ENCODE data around the gene JMJD4. TPM values are rescaled to one million over a fixed set of nuclear protein-coding genes. Genes with fewer than 3 reads are reported as not detected.
A peak's percentile ranks its signal among the peaks of the same experiment; 100 is the strongest.

JMJD4 gene
- total RNA-seq, 3 donors from 2014 or later (not counting 1 experiment from before 2014, with no cell fraction given) = 8.8 to 12.4 (median 12.3) TPM

DNA sequence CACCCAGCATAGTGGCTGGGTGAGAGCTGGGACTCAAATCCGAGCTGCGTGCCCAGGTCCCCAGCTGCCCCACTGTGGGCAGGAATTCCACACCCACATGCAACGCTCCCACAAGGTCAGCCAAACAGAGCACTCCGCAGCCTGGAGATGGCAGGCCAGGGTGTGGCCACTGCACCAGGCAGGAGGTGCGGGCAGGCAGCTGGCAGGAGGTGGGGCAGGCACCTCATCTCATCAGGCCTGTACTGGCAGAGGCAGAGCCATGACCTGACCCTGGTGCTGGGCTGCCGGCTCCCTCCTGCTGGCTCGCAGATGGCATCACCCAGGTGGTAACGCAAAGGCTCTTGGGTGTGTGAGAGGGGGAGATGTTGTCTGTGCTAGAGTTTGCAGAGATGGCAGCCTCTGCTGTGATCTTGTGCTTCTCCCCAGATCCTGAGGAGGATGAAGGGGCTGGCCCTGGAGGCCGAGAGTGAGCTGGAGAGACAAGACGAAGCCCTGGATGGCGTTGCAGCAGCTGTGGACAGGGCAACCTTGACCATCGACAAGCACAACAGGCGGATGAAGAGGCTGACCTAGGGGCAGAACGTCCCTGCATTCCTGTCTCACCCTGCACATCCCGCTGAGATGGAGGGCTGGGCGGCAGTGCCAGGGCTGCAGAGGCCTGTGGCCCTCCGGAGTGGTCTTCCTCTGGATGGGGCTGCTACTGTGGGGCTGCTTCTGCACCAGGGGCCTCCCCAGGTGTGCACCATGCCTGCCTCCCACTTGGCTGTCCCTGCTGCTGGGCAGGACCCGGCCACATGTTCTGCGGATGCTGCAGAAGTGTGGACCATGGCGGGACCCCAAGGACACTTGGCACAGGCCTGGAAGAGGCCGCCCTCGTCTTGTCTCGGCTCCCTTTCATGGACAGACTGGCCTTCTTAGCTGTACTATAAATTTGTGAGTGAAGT is 45.3 kb upstream of the JMJD4 start:
- DNase-seq = peak in 1 of 2 donors; percentile 13
- TF ChIP-seq, protein P1, sequence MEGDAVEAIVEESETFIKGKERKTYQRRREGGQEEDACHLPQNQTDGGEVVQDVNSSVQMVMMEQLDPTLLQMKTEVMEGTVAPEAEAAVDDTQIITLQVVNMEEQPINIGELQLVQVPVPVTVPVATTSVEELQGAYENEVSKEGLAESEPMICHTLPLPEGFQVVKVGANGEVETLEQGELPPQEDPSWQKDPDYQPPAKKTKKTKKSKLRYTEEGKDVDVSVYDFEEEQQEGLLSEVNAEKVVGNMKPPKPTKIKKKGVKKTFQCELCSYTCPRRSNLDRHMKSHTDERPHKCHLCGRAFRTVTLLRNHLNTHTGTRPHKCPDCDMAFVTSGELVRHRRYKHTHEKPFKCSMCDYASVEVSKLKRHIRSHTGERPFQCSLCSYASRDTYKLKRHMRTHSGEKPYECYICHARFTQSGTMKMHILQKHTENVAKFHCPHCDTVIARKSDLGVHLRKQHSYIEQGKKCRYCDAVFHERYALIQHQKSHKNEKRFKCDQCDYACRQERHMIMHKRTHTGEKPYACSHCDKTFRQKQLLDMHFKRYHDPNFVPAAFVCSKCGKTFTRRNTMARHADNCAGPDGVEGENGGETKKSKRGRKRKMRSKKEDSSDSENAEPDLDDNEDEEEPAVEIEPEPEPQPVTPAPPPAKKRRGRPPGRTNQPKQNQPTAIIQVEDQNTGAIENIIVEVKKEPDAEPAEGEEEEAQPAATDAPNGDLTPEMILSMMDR (IDR thresholded peaks at IDR 0.05) = no peak
- Mint-ChIP-seq H3K27ac (no peak overlapping the region), H3K27me3 (ENCODE audit: low read depth in 2 of 2) (peaks cover 1 to 13% of the 10 kb centered on the region in 2 donors), H3K36me3 (no peaks in the 10 kb centered on the region), H3K4me3 (no peak overlapping the region), H3K9me3 (no peaks in the 10 kb centered on the region), H3K4me1 (peaks cover 23 to 26% of the 10 kb centered on the region in 2 donors)
- ATAC-seq = no peak
- peaks cover 17% of the 10 kb centered on the region for H3K4me1 ChIP-seq (ENCODE audit: control insufficient read depth, insufficient read depth, low read length)
- no peaks in the 10 kb centered on the region for H3K27me3 ChIP-seq (ENCODE audit: control insufficient read depth, insufficient read depth, low read length)
- H3K9me3 ChIP-seq (ENCODE audit: control insufficient read depth, insufficient read depth, low read length) = no peaks in the 10 kb centered on the region
- H3K27ac ChIP-seq (ENCODE audit: low read length) = no peak overlapping the region
- H3K36me3 ChIP-seq (ENCODE audit: control insufficient read depth, insufficient read depth, low read length) = peaks cover 7% of the 10 kb centered on the region
- H3K4me3 ChIP-seq (ENCODE audit: low read length) = no peak overlapping the region
- intact Hi-C loops (cut with micrococcal nuclease) = no loop called here
- WGBS (ENCODE audit: insufficient coverage) = 88% methylated on average over 22 of the region's 23 CpGs

DNA sequence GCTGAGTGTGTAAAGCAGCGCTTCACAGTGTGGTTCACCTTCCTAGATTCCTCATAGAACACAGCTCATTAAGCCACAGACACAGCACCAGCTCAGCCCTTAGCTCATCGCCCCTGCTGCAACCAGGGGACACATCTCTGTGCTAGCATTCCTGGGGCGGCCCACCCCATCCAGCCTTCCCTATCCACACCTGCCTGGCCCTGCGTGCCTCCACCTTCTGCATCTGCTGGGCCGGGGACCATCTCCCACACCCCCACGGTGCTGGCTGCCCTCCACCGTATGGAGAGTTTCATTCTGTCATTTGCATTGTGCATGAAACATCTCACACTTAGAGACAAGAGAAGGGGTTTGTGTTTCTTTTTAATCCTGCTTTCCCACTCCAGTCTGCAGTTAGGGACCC is 44.6 kb upstream of the JMJD4 start:
- Mint-ChIP-seq H3K27ac (no peak overlapping the region), H3K9me3 (no peaks in the 10 kb centered on the region), H3K4me3 (no peak overlapping the region), H3K27me3 (ENCODE audit: low read depth in 2 of 2) (peaks cover 0 to 6% of the 10 kb centered on the region in 2 donors), H3K36me3 (no peaks in the 10 kb centered on the region), H3K4me1 (peaks cover 30 to 33% of the 10 kb centered on the region in 2 donors)
- TF ChIP-seq, protein P1 (IDR thresholded peaks at IDR 0.05) = no peak
- no peaks in the 10 kb centered on the region for H3K9me3 ChIP-seq (ENCODE audit: control insufficient read depth, insufficient read depth, low read length)
- intact Hi-C loops (cut with micrococcal nuclease) = no loop called here
- H3K36me3 ChIP-seq (ENCODE audit: control insufficient read depth, insufficient read depth, low read length) = peaks cover 7% of the 10 kb centered on the region
- no peak overlapping the region for H3K27ac ChIP-seq (ENCODE audit: low read length)
- peaks cover 24% of the 10 kb centered on the region for H3K4me1 ChIP-seq (ENCODE audit: control insufficient read depth, insufficient read depth, low read length)
- WGBS (ENCODE audit: insufficient coverage) = over 99% methylated on average over 6 of the region's 7 CpGs
- no peak overlapping the region for H3K4me3 ChIP-seq (ENCODE audit: low read length)
- DNase-seq (peak in 1 of 2 donors; percentile 9), ATAC-seq (no peak)
- no peaks in the 10 kb centered on the region for H3K27me3 ChIP-seq (ENCODE audit: control insufficient read depth, insufficient read depth, low read length)

DNA sequence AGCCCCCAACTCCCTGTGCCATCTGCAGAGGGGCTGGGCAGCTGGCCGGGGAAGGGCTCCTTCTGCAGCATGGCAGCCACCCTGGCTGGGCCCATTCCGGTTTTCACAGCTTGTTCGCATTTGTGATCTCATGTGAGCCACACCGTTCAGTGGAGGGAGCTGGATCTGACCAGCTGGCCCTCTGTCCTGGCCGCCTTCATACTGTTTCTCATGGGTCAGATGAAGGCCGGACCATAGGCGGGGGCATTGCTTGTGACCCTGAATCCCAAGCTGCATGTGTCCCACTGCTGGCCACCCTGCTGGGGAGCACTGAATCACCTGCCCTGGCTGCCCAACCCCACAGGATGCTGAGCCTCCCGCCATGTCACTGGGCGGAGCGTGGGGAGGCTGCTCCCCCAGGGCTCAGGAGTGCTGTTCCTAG is 43.9 kb upstream of the JMJD4 start:
- DNase-seq (peak in 1 of 2 donors; percentile 7), ATAC-seq (no peak)
- Histone ChIP-seq H3K27me3 (ENCODE audit: control insufficient read depth, insufficient read depth, low read length) (no peaks in the 10 kb centered on the region), H3K36me3 (ENCODE audit: control insufficient read depth, insufficient read depth, low read length) (peaks cover 7% of the 10 kb centered on the region), H3K9me3 (ENCODE audit: control insufficient read depth, insufficient read depth, low read length) (no peaks in the 10 kb centered on the region), H3K27ac (ENCODE audit: low read length) (no peak overlapping the region), H3K4me1 (ENCODE audit: control insufficient read depth, insufficient read depth, low read length) (peaks cover 31% of the 10 kb centered on the region), H3K4me3 (ENCODE audit: low read length) (no peak overlapping the region)
- Mint-ChIP-seq H3K4me3 (no peak overlapping the region), H3K27ac (no peak overlapping the region), H3K36me3 (no peaks in the 10 kb centered on the region), H3K9me3 (no peaks in the 10 kb centered on the region), H3K4me1 (peaks cover 36 to 40% of the 10 kb centered on the region in 2 donors), H3K27me3 (ENCODE audit: low read depth in 2 of 2) (no peaks in the 10 kb centered on the region)
- intact Hi-C loops (cut with micrococcal nuclease) = no loop called here
- TF ChIP-seq, protein P1 (IDR thresholded peaks at IDR 0.05) = no peak
- WGBS (ENCODE audit: insufficient coverage) = 96% methylated on average over 10 of the region's 10 CpGs
